DND-41 (cell line): ENCODE results near the gene FCN2.

Experiments
- ATAC-seq: fragments of 200-7000 bp; cut with Tn5 transposase; 3 replicates; pipeline ENCODE4 v1.9.1; 2021; ENCODE audit warnings: low read depth; ENCODE audit not compliant: insufficient read depth
- DNase-seq: peaks from one replicate; pipeline ENCODE4 v3.0.0-alpha.2; 2020
- H2AFZ ChIP-seq: 2 replicates; pipeline ENCODE4 v1.6.0; 2012; ENCODE audit warnings: low read depth, low read length
- H3K27ac ChIP-seq: 2 replicates; pipeline ENCODE4 v1.5.1; 2012; ENCODE audit warnings: low read length, inconsistent platforms
- H3K27me3 ChIP-seq: fragments of 200-600 bp; sonication (generic); 2 replicates; pipeline ENCODE4 v1.6.0; 2012; ENCODE audit warnings: low read length, mild to moderate bottlenecking, inconsistent platforms; ENCODE audit not compliant: insufficient read depth, poor library complexity
- H3K36me3 ChIP-seq: 2 replicates; pipeline ENCODE4 v1.5.1; 2012; ENCODE audit warnings: low read length, inconsistent platforms; ENCODE audit not compliant: insufficient read depth
- H3K4me1 ChIP-seq: 2 replicates; pipeline ENCODE4 v1.5.1; 2012; ENCODE audit warnings: mild to moderate bottlenecking, low read length; ENCODE audit not compliant: insufficient read depth
- H3K4me2 ChIP-seq: 2 replicates; pipeline ENCODE4 v1.6.0; 2012; ENCODE audit warnings: mild to moderate bottlenecking, moderate library complexity, low read length, inconsistent platforms; ENCODE audit not compliant: insufficient read depth
- H3K4me3 ChIP-seq, 2 experiments: fragments of 200-600 bp in 1 of 2; shearing (Covaris generic) in 1 of 2; 2 replicates each; pipeline ENCODE4 v1.5.1; 2012 to 2016; ENCODE audit warnings: inconsistent platforms in 2 of 2, low read length in 2 of 2, mild to moderate bottlenecking in 2 of 2, low read depth in 1 of 2, moderate library complexity in 1 of 2
- H3K79me2 ChIP-seq: 2 replicates; pipeline ENCODE4 v1.6.0; 2012; ENCODE audit warnings: low read length, inconsistent platforms; ENCODE audit not compliant: insufficient read depth
- H3K9ac ChIP-seq: 2 replicates; pipeline ENCODE4 v1.6.0; 2012; ENCODE audit warnings: low read depth, mild to moderate bottlenecking, inconsistent platforms, low read length, moderate library complexity
- H3K9me3 ChIP-seq: 2 replicates; pipeline ENCODE4 v1.5.1; 2012; ENCODE audit warnings: low read length, moderate library complexity, mild to moderate bottlenecking, inconsistent platforms; ENCODE audit not compliant: insufficient read depth, severe bottlenecking
- H4K20me1 ChIP-seq: 2 replicates; pipeline ENCODE4 v1.6.0; 2012; ENCODE audit warnings: low read length; ENCODE audit not compliant: insufficient read depth
- EZH2 ChIP-seq: IDR thresholded peaks from 3 replicates; pipeline ENCODE4 v1.6.1; 2012; ENCODE audit warnings: borderline replicate concordance, low read depth, mild to moderate bottlenecking, moderate library complexity, low read length, inconsistent platforms; ENCODE audit not compliant: severe bottlenecking
- TF ChIP-seq, protein P1 (sequence below): IDR thresholded peaks from 2 replicates; pipeline ENCODE4 v1.5.1; 2012; ENCODE audit warnings: borderline replicate concordance, low read length, moderate library complexity, mild to moderate bottlenecking; ENCODE audit not compliant: poor library complexity, severe bottlenecking; ENCODE audit errors: extremely low read depth

Gene FCN2

GRCh38 chr9:134846699-134847098, 33.9 kb upstream of the FCN2 start:
- Histone ChIP-seq H3K27me3 (no peaks in the 10 kb centered on the region), H3K4me1 (no peaks in the 10 kb centered on the region), H3K4me3 (no peak overlapping the region), H4K20me1 (no peaks in the 10 kb centered on the region), H3K9me3 (peaks cover 17% of the 10 kb centered on the region), H3K27ac (no peak overlapping the region), H3K9ac (no peak overlapping the region), H3K36me3 (no peaks in the 10 kb centered on the region), H2AFZ (no peak overlapping the region), H3K79me2 (no peaks in the 10 kb centered on the region), H3K4me2 (no peak overlapping the region)
- no peak for DNase-seq
- TF ChIP-seq, protein P1, sequence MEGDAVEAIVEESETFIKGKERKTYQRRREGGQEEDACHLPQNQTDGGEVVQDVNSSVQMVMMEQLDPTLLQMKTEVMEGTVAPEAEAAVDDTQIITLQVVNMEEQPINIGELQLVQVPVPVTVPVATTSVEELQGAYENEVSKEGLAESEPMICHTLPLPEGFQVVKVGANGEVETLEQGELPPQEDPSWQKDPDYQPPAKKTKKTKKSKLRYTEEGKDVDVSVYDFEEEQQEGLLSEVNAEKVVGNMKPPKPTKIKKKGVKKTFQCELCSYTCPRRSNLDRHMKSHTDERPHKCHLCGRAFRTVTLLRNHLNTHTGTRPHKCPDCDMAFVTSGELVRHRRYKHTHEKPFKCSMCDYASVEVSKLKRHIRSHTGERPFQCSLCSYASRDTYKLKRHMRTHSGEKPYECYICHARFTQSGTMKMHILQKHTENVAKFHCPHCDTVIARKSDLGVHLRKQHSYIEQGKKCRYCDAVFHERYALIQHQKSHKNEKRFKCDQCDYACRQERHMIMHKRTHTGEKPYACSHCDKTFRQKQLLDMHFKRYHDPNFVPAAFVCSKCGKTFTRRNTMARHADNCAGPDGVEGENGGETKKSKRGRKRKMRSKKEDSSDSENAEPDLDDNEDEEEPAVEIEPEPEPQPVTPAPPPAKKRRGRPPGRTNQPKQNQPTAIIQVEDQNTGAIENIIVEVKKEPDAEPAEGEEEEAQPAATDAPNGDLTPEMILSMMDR = no peak
- no peak for TF ChIP-seq EZH2
- no peak for ATAC-seq

DNA sequence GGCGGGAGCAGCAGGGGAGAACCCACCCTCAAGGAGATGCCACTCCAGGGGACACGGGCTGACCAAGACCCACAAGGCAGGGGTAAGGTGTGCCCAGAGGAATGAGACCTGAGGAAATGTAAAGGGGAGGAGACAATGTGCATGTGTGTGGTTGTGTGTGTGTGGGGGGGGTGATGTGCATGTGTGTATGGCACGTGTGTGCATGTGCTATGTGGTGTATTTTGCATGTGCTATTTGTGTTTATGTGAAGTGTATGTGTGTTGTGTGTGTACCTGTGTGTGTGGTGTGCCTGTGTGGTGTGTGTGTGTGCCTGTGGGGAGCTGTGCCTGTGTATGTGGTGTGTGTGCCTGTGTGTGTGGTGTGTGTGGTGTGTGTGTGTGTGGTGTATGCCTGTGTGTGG, 33.5 kb upstream of the FCN2 start:
- ATAC-seq (no peak), DNase-seq (no peak)
- TF ChIP-seq EZH2 = no peak
- TF ChIP-seq, protein P1 = no peak
- Histone ChIP-seq H3K4me1 (no peaks in the 10 kb centered on the region), H3K4me2 (no peak overlapping the region), H3K27ac (no peak overlapping the region), H3K9ac (no peak overlapping the region), H2AFZ (no peak overlapping the region), H3K4me3 (no peak overlapping the region), H3K9me3 (peaks cover 17% of the 10 kb centered on the region), H4K20me1 (no peaks in the 10 kb centered on the region), H3K36me3 (no peaks in the 10 kb centered on the region), H3K27me3 (no peaks in the 10 kb centered on the region), H3K79me2 (no peaks in the 10 kb centered on the region)

GRCh38 chr9:134847752-134848432, 32.7 kb upstream of the FCN2 start:
- ATAC-seq (no peak), DNase-seq (no peak)
- Histone ChIP-seq H3K36me3 (no peaks in the 10 kb centered on the region), H3K9me3 (peaks cover 17% of the 10 kb centered on the region), H3K27me3 (no peaks in the 10 kb centered on the region), H3K27ac (no peak overlapping the region), H2AFZ (no peak overlapping the region), H3K4me2 (no peak overlapping the region), H3K4me1 (no peaks in the 10 kb centered on the region), H4K20me1 (no peaks in the 10 kb centered on the region), H3K79me2 (no peaks in the 10 kb centered on the region), H3K9ac (no peak overlapping the region), H3K4me3 (no peak overlapping the region)
- TF ChIP-seq, protein P1 = no peak
- TF ChIP-seq EZH2 = no peak

GRCh38 chr9:134848504-134848903, 32.1 kb upstream of the FCN2 start:
- Histone ChIP-seq H3K9ac (no peak overlapping the region), H3K4me1 (no peaks in the 10 kb centered on the region), H3K36me3 (no peaks in the 10 kb centered on the region), H3K4me3 (no peak overlapping the region), H3K9me3 (peaks cover 17% of the 10 kb centered on the region), H3K27ac (no peak overlapping the region), H3K27me3 (no peaks in the 10 kb centered on the region), H3K79me2 (no peaks in the 10 kb centered on the region), H3K4me2 (no peak overlapping the region), H4K20me1 (no peaks in the 10 kb centered on the region), H2AFZ (no peak overlapping the region)
- no peak for TF ChIP-seq EZH2
- TF ChIP-seq, protein P1 = no peak
- ATAC-seq (no peak), DNase-seq (no peak)
